Mucosa of gallbladder (tissue), 1 donor: ENCODE data around the gene CDV3. TPM values are rescaled to one million over a fixed set of nuclear protein-coding genes. Genes with fewer than 3 reads are reported as not detected.

Experiments
- DNase-seq: peaks from one replicate; pipeline ENCODE4 v3.0.0-alpha.2; 2020; ENCODE audit warnings: low spot score
- total RNA-seq: library from RNA; stranded (reverse); gene quantifications from one replicate; pipeline ENCODE4 v1.2.1, GENCODE V29; 2021
- donor health status: DM: no; HTN: no; CAD: no.

The CDV3 gene
- total RNA-seq, 1 donor from 2014 or later, result 108 TPM

- DNase-seq, result no peak
These were observed 32.9 kb downstream of the CDV3 start for GRCh38 chr3:133606342-133606741.

GRCh38 chr3:133606902-133607301, 33.4 kb downstream of the CDV3 start:
- DNase-seq, result no peak

GRCh38 chr3:133607816-133608215, 34.3 kb downstream of the CDV3 start:
- no peak for DNase-seq

- no peak for DNase-seq
These were observed 34.9 kb downstream of the CDV3 start for GRCh38 chr3:133608388-133608787.

- DNase-seq, result no peak
These were observed 36.5 kb downstream of the CDV3 start for GRCh38 chr3:133610031-133610430.

GRCh38 chr3:133611534-133611933, 38.0 kb downstream of the CDV3 start:
- DNase-seq, result no peak

GRCh38 chr3:133620066-133620784, 46.7 kb downstream of the CDV3 start:
- DNase-seq, result no peak

GRCh38 chr3:133627789-133628188, 54.3 kb downstream of the CDV3 start:
- no peak for DNase-seq

- DNase-seq, result no peak
These were observed 55.7 kb downstream of the CDV3 start for GRCh38 chr3:133629146-133629545.

GRCh38 chr3:133633439-133633838, 60.0 kb downstream of the CDV3 start:
- no peak for DNase-seq

Other genes with a start within 250 kb of the CDV3 start
- not detected for gene BFSP2, start 173.6 kb upstream of the CDV3 start, total RNA-seq
- 15.5 TPM for gene TOPBP1, start 88.3 kb downstream of the CDV3 start, total RNA-seq
- 22.7 TPM for gene TF, start 172.7 kb downstream of the CDV3 start, total RNA-seq
- 58.8 TPM for gene SRPRB, start 232.1 kb downstream of the CDV3 start, total RNA-seq